Peyer's patch (tissue), 4 donors: ENCODE data around the gene PEDS1.

Experiments
- CTCF ChIP-seq, 6 experiments: fragments of 450-650 bp in 4 of 6; fragments of 200-600 bp in 2 of 6; sonication (generic) in 1 of 6; IDR thresholded peaks; one replicate each; pipeline ENCODE4 v1.5.1; 2017 to 2019; ENCODE audit warnings: antibody characterized with exemption in 6 of 6, mild to moderate bottlenecking in 3 of 6, moderate library complexity in 1 of 6
- POLR2A ChIP-seq, 2 donors: fragments of 450-650 bp; IDR thresholded peaks; one replicate each; pipeline ENCODE4 v1.5.1; 2017; ENCODE audit warnings: antibody characterized with exemption in 2 of 2, mild to moderate bottlenecking in 2 of 2, moderate library complexity in 2 of 2

DNA sequence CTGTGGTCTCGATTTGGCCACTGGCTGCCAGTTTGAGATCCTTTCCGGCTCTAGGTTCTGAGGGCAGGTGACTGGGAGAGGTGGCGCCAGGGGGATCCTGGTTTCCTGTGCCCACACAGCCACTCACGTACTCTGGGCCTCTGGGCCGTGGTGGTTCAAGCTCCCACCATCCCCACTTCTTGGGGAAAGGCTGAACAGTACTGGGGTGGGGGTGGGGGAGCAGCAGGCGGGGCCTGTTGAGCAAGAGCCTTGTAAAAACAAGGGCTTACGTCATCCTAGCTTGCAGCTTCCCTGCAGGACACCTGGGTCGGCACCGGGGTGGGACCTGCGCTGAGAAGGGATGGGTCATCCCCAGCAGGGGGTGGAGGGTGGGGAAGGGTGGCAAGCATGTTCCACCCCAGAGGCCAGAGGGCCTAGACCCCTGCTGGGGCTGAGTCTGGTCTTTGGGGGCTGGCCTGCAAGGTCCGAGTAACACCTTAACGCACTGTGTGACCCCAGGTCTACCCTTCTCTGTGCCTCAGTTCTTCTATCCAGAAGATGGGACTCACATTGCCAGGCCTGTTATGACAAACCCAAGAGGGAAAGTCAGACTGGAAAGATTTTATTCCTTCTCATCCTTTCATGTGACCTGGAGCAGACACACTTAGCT, 34.0 kb upstream of the PEDS1 start:
- TF ChIP-seq CTCF (IDR thresholded peaks at IDR 0.05): no peak
- TF ChIP-seq POLR2A (IDR thresholded peaks at IDR 0.05): no peak
